HG03135 (cell line): ENCODE results near the gene C1QL3.

ENCODE experiments used
- ATAC-seq: cut with Tn5 transposase; IDR thresholded peaks from one replicate; pipeline ENCODE4 v1.9.1; 2021; ENCODE audit warnings: mild to moderate bottlenecking, moderate library complexity; ENCODE audit not compliant: unreplicated experiment

The C1QL3 gene

GRCh38 chr10:16497911-16498310 is 23.8 kb downstream of the C1QL3 start:
- no peak for ATAC-seq

DNA sequence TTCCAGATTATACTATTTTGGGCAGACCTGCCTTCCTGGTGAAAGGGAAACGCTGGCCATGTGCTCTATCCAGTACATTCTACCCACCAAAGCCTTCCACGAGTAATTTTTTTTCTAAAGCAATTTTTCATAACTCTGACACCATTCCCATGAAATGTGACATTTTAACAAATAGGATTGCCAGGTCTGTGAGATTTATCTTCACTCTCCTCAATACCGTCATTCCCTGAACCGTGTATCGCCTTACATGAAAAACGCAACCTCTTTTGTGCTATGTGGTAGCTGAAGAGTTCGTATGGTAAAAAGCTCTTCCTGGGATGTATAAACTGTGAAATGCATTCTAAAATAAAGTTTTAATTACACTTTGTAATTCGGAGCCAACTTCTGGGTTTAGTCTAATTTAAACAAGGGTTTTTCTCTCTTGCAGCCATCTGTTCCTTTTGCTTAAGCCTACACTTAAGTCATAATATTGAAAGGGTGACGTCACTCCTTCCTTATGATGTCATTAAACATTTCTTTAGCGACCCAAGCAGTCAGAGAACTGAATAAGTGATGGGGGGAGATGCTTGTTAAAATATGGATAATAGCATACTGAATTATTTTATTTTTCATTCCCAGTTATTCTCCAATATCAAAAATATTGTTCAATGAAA is 27.7 kb downstream of the C1QL3 start:
- ATAC-seq: no peak

GRCh38 chr10:16491933-16492332 is 29.7 kb downstream of the C1QL3 start:
- ATAC-seq: no peak

DNA sequence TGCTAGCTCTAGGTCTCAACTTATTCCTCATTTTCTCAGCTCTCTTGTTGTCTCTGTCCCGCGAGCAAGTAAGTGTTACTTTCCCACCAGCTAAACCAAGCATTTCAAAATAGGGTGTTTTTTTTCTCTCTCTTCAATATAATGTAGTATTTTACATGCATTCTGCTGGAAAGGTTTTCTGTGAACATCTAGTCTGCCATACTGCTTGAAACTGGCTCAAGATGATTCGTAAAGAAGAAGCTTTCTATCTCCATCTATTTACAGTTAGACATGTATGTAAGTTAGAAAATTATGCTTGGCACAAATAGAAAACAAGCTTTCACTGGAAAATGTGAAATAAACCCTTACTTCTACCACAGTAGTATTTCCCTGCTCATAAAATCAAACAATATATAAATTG is 31.2 kb downstream of the C1QL3 start:
- no peak for ATAC-seq

DNA sequence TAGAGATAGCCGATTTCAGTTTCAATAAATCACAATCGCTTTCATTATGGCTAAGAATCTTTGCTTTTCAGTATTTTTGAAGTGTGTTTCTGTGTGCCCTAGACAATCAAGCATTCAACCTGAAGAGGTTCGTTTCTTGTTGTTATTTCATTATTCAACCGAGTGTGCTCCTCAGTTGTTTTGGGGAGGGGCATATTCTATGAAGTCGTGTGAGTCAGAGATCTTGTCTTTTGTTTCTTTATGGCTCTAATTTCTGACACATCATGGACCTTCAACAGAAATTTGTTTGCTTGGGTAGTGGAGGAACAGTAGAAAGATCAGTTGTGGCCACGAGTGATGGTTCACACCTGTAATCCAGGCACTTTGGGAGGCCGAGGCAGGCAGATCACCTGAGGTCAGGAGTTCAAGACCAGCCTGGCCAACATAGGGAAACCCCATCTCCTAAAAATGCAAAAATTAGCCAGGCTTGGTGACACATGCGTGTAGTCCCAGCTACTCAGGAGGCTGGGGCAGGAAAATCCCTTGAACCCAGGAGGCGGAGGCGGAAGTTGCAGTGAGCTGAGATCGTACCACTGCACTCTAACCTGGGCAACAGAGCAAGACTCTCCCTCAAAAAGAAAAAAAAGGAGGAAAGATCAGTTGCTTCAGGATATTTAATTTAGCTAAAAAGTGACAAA is 38.3 kb downstream of the C1QL3 start:
- ATAC-seq: no peak

GRCh38 chr10:16481052-16481728 is 40.5 kb downstream of the C1QL3 start:
- no peak for ATAC-seq

GRCh38 chr10:16478801-16479200 is 42.9 kb downstream of the C1QL3 start:
- no peak for ATAC-seq

DNA sequence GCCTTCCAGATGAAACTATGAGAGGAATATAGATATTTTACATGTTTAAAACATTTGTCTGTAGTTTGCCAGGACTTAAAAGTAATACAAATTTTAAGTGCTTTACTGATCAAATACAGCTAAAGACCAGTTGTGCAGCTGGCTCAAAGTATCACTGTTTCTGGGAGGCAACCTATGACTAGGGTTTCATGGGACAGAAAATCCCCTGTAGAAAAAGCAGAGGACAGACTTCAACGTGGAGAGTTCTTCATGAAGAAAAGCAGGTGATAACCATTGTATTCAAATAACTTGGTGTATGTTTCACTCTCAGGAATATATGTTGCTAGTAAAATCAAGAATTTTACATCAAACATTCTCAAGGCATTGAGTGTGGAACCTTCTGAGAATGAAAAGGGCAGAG is 43.9 kb downstream of the C1QL3 start:
- no peak for ATAC-seq

DNA sequence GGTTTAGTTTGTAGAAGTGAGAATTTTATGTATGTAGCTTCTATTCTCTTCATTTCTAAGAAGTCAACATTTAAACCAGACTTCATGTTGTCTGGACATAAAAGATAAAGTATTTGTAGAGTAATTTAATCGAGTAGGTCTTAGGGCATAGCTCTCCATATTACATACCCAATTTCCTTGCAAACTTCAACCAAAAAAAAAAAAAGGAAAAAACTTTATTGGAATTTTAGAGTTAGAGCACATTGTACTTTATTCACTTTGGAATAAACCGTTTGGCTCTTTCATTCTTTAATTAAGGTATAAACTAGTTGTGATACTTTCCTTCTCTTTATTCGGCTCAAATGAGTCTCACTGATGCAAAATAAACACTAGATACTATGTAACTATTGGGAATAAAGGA is 48.9 kb downstream of the C1QL3 start:
- no peak for ATAC-seq

GRCh38 chr10:16470747-16471146 is 50.9 kb downstream of the C1QL3 start:
- no peak for ATAC-seq

DNA sequence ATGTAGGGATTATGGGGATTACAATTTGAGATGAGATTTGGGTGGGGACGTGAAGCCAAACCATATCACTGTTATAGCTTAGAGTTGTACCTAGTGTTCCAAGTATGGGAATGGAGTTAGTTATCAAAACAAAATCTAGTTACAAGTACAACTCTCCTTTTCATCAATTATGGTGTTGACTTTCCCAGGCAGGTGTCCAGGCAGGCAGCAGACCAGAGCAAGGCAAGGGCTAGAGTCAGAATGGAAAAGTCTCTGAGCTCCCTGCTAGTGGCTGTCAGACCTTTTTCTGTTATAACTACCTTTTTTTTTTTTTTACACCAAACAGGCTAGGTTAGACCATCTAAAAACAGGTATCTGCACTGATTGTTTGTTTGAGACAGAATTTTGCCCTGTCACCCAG is 55.7 kb downstream of the C1QL3 start:
- ATAC-seq: no peak
